Heart right ventricle (tissue), 16 donors: ENCODE measurements around the gene SNAPIN. TPM values are rescaled to one million over a fixed set of nuclear protein-coding genes. Genes with fewer than 3 reads are reported as not detected.

ENCODE experiments used
- ATAC-seq, 8 donors: fragments of 200-7000 bp; cut with Tn5 transposase; one replicate each; pipeline ENCODE4 v1.9.1; 2020; ENCODE audit warnings: mild to moderate bottlenecking in 8 of 8, moderate library complexity in 8 of 8, moderate number of reproducible peaks in 1 of 8
- DNase-seq, 2 donors: peaks; one replicate each; pipeline ENCODE4 v3.0.0-alpha.2; 2020
- H3K27ac ChIP-seq, 10 donors: fragments of 200-600 bp; sonication (generic) in 2 of 10; one replicate each; pipeline versions ENCODE4 v1.5.0 to v1.8.0; 2020 to 2022; ENCODE audit warnings: mild to moderate bottlenecking in 3 of 10
- H3K27me3 ChIP-seq, 7 donors: fragments of 200-600 bp; one replicate each; pipeline ENCODE4 v1.8.0; 2021 to 2022; ENCODE audit warnings: mild to moderate bottlenecking in 2 of 7
- H3K36me3 ChIP-seq, 9 donors: fragments of 200-600 bp; sonication (generic) in 1 of 9; one replicate each; pipeline versions ENCODE4 v1.5.0 to v1.8.0; 2020 to 2022; ENCODE audit warnings: mild to moderate bottlenecking in 2 of 9
- H3K4me1 ChIP-seq, 9 donors: fragments of 200-600 bp; sonication (generic) in 1 of 9; one replicate each; pipeline versions ENCODE4 v1.5.0 to v1.8.0; 2020 to 2022; ENCODE audit warnings: mild to moderate bottlenecking in 4 of 9
- H3K4me3 ChIP-seq, 10 donors: fragments of 200-600 bp; sonication (generic) in 2 of 10; one replicate each; pipeline versions ENCODE4 v1.5.0 to v1.8.0; 2020 to 2022; ENCODE audit warnings: mild to moderate bottlenecking in 7 of 10, moderate library complexity in 2 of 10
- H3K9me3 ChIP-seq, 11 donors: fragments of 200-600 bp in 10 of 11; sonication (generic) in 2 of 11; one replicate each; pipeline versions ENCODE4 v1.5.0 to v1.8.0; 2013 to 2022; ENCODE audit warnings: mild to moderate bottlenecking in 2 of 11, control low read depth in 1 of 11, moderate library complexity in 1 of 11
- WGBS, 2 donors: extraction: QIAGEN DNeasy Blood & Tissue Kit; methylation state at CpG; one replicate each; pipeline ENCODE4 v1.1.7; 2013; ENCODE audit warnings: inconsistent platforms in 1 of 2; 5-methylcytosine and 5-hydroxymethylcytosine counted together
- intact Hi-C, 10 donors: fragments of 100-400 bp; cut with DNase I; formaldehyde crosslinking; loops; one replicate each; pipeline versions ENCODE4 v1.11.1 to v1.14.2; 2022
- polyA plus RNA-seq, 2 donors: library from polyadenylated mRNA; stranded (reverse); fragments of 200-250 nt; gene quantifications; one replicate each; pipeline ENCODE4 v1.2.3, GENCODE V29; 2013
- total RNA-seq, 10 donors: library from RNA; stranded (reverse); fragmentation: NEBNext Ultra II Directional in 3 of 10; extraction: Animal tissue kit (Norgen Biotek cat#: 25700) in 3 of 10; gene quantifications; one replicate each; pipeline versions ENCODE4 v1.2.1 to v1.2.4, GENCODE V29; 2021 to 2023
- TF ChIP-seq, protein P1 (sequence below), 9 donors: fragments of 200-600 bp; sonication (generic) in 2 of 9; IDR thresholded peaks; one replicate each; pipeline versions ENCODE4 v1.5.0 to v1.8.0; 2021 to 2022; ENCODE audit warnings: antibody characterized with exemption in 9 of 9, mild to moderate bottlenecking in 5 of 9, moderate library complexity in 1 of 9
- donor health status: Arrhythmogenic right ventricular cardiomyopathy.
- donor health status: ischemic (EF 13 %, LVEDD 7.1; RV severe dilation, severe dysfunction).
- donor health status: healthy with polysubstance abuse.
- donor health status: DM: no; HTN: yes; CAD: no.
- donor health status: DM: no; HTN: no; CAD: no.
- donor health status: ischemic (EF 25% LVEDD 6.9; RV normal size, moderate dysfunction).
- donor health status: ischemic (EF 25% LVEDD 5.7; RV mildly dilated, moderate dysfunction).
- donor health status: healthy.
- donor health status: DM: yes; HTN: yes; CAD: no.
- donor health status: Ischemic cardiomyopathy.
- donor health status: ischemic (EF 35%, LVEDD 5.7; RV mildly dilated, moderate dysfunction).
- donor health status: nonischemic (EF 11% LVEDD 7.7; RV severe dilation, severe dysfunction).
- donor health status: DM: yes; HTN: yes; CAD: no.
- donor health status: PGD.
- donor health status: ischemic (EF 29% LVEDD 5.4; RV normal size, mild dysfunction).
- donor health status: nonischemic (EF 23%, LVEDD 6.1; RV moderate dilation, normal function).

The SNAPIN gene
- total and polyA plus RNA-seq, 12 donors: 38.6 to 83.3 (median 71.2) TPM

DNA sequence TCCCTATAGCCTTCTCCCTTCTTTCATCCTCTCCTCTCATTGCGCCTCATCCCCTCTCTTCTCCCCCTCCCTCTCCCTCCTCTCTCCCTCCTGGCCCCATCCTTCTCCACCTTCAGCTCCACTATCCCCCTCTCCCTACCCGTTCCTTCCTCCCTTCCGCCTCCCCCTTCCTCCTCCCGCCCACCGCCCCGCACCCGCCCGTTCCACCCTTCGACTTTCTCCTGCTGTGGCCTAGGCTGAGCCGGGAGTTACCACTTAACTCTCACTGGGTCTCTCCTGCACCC lies 21.6 kb downstream of the SNAPIN start:
- intact Hi-C loops: loop anchor here in 2 of 10 donors (2.0 to 5.0 kb wide), 2 partner anchors 69 to 87 kb away; no protein-coding TSS in a partner anchor
- 19 to 29% methylated on average over 10 of the region's 10 CpGs for WGBS, 2 donors
- Histone ChIP-seq H3K4me1 (peaks cover 8 to 28% (median 22%) of the 10 kb centered on the region in 9 donors), H3K27ac (peak overlapping the region in 6 of 10 donors; percentile 70 to 85 (median 79)), H3K4me3 (peak overlapping the region in 9 of 10 donors; percentile 48 to 73 (median 67)), H3K27me3 (peaks cover 9 to 41% (median 19%) of the 10 kb centered on the region in 7 donors), H3K9me3 (no peaks in the 10 kb centered on the region), H3K36me3 (peaks cover 0 to 34% (median 0%) of the 10 kb centered on the region in 9 donors)
- TF ChIP-seq, protein P1, sequence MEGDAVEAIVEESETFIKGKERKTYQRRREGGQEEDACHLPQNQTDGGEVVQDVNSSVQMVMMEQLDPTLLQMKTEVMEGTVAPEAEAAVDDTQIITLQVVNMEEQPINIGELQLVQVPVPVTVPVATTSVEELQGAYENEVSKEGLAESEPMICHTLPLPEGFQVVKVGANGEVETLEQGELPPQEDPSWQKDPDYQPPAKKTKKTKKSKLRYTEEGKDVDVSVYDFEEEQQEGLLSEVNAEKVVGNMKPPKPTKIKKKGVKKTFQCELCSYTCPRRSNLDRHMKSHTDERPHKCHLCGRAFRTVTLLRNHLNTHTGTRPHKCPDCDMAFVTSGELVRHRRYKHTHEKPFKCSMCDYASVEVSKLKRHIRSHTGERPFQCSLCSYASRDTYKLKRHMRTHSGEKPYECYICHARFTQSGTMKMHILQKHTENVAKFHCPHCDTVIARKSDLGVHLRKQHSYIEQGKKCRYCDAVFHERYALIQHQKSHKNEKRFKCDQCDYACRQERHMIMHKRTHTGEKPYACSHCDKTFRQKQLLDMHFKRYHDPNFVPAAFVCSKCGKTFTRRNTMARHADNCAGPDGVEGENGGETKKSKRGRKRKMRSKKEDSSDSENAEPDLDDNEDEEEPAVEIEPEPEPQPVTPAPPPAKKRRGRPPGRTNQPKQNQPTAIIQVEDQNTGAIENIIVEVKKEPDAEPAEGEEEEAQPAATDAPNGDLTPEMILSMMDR (IDR thresholded peaks at IDR 0.05): no peak
- ATAC-seq: no peak
- DNase-seq: no peak

- peaks cover 9 to 36% (median 19%) of the 10 kb centered on the region in 7 donors for H3K27me3 ChIP-seq
- peaks cover 0 to 58% (median 3%) of the 10 kb centered on the region in 9 donors for H3K36me3 ChIP-seq
- intact Hi-C loops: loop anchor here in 1 of 10 donors (5.0 kb wide), 1 partner anchor 85 kb away; no protein-coding TSS in a partner anchor
- no peaks in the 10 kb centered on the region for H3K9me3 ChIP-seq
- ATAC-seq (no peak), DNase-seq (no peak)
- H3K27ac ChIP-seq: no peak overlapping the region
- WGBS, 2 donors: 85 to 87% methylated on average over 7 of the region's 7 CpGs
- H3K4me3 ChIP-seq: no peak overlapping the region
- H3K4me1 ChIP-seq: peaks cover 7 to 25% (median 19%) of the 10 kb centered on the region in 9 donors
- TF ChIP-seq, protein P1 (IDR thresholded peaks at IDR 0.05): no peak
Observed at GRCh38 chr1:153682730-153683129, 24.2 kb downstream of the SNAPIN start.

GRCh38 chr1:153683854-153684253 lies 25.4 kb downstream of the SNAPIN start:
- DNase-seq (no peak), ATAC-seq (no peak)
- no peak overlapping the region for H3K27ac ChIP-seq
- intact Hi-C loops: loop anchor here in 1 of 10 donors (5.0 kb wide), 1 partner anchor 83 kb away; no protein-coding TSS in a partner anchor
- H3K4me3 ChIP-seq: no peak overlapping the region
- H3K9me3 ChIP-seq: no peaks in the 10 kb centered on the region
- WGBS, 2 donors: 84 to 92% methylated on average over 5 of the region's 5 CpGs
- peaks cover 0 to 14% (median 9%) of the 10 kb centered on the region in 9 donors for H3K4me1 ChIP-seq
- H3K27me3 ChIP-seq: peaks cover 6 to 25% (median 9%) of the 10 kb centered on the region in 7 donors
- TF ChIP-seq, protein P1 (IDR thresholded peaks at IDR 0.05): no peak
- H3K36me3 ChIP-seq: peaks cover 0 to 68% (median 3%) of the 10 kb centered on the region in 9 donors

GRCh38 chr1:153684892-153685291 lies 26.4 kb downstream of the SNAPIN start:
- DNase-seq (no peak), ATAC-seq (no peak)
- Histone ChIP-seq H3K4me3 (no peak overlapping the region), H3K27me3 (peaks cover 0 to 14% (median 0%) of the 10 kb centered on the region in 7 donors), H3K9me3 (no peaks in the 10 kb centered on the region), H3K36me3 (peaks cover 0 to 77% (median 3%) of the 10 kb centered on the region in 9 donors), H3K4me1 (peaks cover 0 to 5% (median 0%) of the 10 kb centered on the region in 9 donors), H3K27ac (no peak overlapping the region)
- WGBS, 2 donors: 89 to 91% methylated on average over 12 of the region's 12 CpGs
- intact Hi-C loops: loop anchor here in 1 of 10 donors (5.0 kb wide), 1 partner anchor 82 kb away; no protein-coding TSS in a partner anchor
- TF ChIP-seq, protein P1 (IDR thresholded peaks at IDR 0.05): no peak
